Measurements from ENCODE around the gene ATE1. TPM values are rescaled to one million over a fixed set of nuclear protein-coding genes. Genes with fewer than 3 reads are reported as not detected.
"Not testable (repeated sequence)": the region's sequence is repeated elsewhere in the genome, so short reads cannot be mapped to it uniquely, and the experiment has no call there.

ATE1 gene
- total RNA-seq, 6 donors from 2014 or later = 13.5 to 27.9 (median 21.8) TPM

DNA sequence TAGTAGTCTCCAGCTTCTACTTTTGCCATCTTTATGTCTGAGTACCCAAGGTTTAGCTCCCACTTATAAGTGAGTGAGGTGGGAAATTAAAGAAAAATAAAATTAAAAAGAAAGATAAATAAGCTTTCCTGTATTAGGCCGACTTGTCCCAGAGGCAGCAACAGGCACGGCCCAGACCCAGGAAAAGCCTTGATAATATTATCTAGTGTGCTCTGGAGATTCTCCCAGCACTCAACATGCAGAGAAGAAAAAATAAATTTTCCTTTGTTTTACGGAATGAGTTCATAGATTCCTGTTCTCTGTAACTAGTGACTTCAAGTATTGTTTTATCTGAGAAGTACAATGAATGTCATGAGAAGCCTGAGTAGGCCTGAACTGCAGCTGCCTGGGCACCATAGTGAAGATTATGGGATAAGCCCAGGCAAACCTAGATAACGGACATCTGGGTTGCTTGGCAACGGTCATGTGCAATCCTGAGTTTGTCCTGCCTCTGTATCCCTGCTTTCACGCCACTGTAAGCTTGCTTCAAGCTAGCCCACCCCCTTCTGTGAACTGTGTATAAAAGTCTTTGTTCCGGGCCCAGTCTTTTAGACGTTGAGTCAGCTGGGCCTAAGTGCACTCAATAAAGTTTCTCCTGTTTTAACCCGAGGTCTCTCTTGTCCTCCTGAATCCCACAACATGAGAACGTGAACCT, 6.4 kb downstream of the ATE1 start:
- peaks cover 0 to 61% (median 11%) of the 10 kb centered on the region in 4 donors for H3K36me3 ChIP-seq
- H3K9me3 ChIP-seq = no peaks in the 10 kb centered on the region
- H3K27me3 ChIP-seq = no peaks in the 10 kb centered on the region
- H3K4me1 ChIP-seq = peaks cover 7 to 10% (median 8%) of the 10 kb centered on the region in 4 donors
- no peak for DNase-seq
- no peak overlapping the region for H3K4me3 ChIP-seq
- TF ChIP-seq POLR2A (IDR thresholded peaks at IDR 0.05) = no peak
- 77 to 79% methylated on average over 10 of the region's 10 CpGs for WGBS, 2 donors
- no peak for ATAC-seq (ENCODE audit: low FRiP score in 2 of 2)
- no peak overlapping the region for H3K27ac ChIP-seq

DNA sequence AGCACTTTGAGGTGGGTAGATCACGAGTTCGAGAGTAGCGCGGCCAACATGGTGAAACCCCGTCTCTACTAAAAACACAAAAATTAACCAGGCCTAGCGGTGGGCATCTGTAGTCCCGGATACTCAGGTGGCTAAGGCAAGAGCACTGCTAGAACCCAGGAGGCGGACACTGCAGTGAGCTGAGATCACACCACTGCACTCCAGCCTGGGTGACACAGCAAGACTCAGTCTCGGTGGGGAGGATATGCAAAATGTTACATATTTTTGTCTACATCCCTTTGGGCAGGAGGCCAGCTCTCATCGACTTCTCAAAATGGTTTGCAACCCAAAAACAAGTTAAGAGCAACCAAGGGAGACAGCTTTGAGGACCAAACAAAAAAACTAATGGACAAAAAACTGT, 8.2 kb downstream of the ATE1 start:
- H3K36me3 ChIP-seq = peaks cover 0 to 61% (median 11%) of the 10 kb centered on the region in 4 donors
- no peak overlapping the region for H3K27ac ChIP-seq
- DNase-seq (no peak), ATAC-seq (ENCODE audit: low FRiP score in 2 of 2) (no peak)
- TF ChIP-seq, protein P1, sequence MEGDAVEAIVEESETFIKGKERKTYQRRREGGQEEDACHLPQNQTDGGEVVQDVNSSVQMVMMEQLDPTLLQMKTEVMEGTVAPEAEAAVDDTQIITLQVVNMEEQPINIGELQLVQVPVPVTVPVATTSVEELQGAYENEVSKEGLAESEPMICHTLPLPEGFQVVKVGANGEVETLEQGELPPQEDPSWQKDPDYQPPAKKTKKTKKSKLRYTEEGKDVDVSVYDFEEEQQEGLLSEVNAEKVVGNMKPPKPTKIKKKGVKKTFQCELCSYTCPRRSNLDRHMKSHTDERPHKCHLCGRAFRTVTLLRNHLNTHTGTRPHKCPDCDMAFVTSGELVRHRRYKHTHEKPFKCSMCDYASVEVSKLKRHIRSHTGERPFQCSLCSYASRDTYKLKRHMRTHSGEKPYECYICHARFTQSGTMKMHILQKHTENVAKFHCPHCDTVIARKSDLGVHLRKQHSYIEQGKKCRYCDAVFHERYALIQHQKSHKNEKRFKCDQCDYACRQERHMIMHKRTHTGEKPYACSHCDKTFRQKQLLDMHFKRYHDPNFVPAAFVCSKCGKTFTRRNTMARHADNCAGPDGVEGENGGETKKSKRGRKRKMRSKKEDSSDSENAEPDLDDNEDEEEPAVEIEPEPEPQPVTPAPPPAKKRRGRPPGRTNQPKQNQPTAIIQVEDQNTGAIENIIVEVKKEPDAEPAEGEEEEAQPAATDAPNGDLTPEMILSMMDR (IDR thresholded peaks at IDR 0.05) = no peak
- no peak for TF ChIP-seq POLR2A (IDR thresholded peaks at IDR 0.05)
- H3K27me3 ChIP-seq = no peaks in the 10 kb centered on the region
- no peaks in the 10 kb centered on the region for H3K4me1 ChIP-seq
- no peak overlapping the region for H3K4me3 ChIP-seq
- 91 to 94% methylated on average over 10 of the region's 10 CpGs for WGBS, 2 donors
- no peaks in the 10 kb centered on the region for H3K9me3 ChIP-seq

DNA sequence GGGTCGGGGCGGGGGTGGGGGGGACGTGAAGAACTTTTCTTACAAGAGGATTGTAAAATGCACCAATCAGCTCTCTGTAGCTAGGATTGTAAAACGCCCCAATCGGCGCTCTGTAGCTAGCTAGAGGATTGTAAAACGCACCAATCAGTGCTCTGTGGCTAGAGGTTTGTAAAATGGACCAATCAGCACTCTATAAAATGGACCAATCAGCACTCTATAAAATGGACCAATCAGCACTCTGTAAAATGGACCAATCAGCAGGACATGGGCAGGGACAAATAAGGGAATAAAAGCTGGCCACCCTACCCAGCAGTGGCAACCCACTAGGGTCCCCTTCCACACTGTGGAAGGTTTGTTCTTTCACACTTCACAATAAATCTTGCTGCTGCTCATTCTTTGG, 9.0 kb downstream of the ATE1 start:
- not testable (repeated sequence) for H3K4me3 ChIP-seq; H3K27me3 ChIP-seq; DNase-seq; H3K9me3 ChIP-seq; H3K27ac ChIP-seq; ATAC-seq (ENCODE audit: low FRiP score in 2 of 2); H3K4me1 ChIP-seq
- peaks cover 0 to 64% (median 13%) of the 10 kb centered on the region in 4 donors for H3K36me3 ChIP-seq
- 91 to 98% methylated on average over 7 of the region's 7 CpGs for WGBS, 2 donors

DNA sequence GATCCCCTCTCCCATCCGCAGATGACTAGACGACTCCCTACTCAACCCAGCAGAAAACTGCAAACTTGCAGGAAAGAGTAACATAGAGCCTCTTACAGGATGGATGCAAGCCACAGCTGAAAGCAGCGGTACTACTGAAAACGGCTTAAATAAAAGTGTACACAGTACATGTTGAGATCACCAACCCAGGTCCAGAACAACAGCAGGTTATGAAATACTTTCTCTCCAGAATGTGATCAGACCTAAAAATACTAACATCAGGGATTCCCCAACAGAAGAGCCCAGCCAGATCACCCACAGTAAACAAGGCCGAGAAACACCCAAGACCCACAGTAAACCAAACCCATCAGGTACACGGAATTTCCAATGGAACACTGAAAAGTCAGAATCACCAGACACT, 13.2 kb downstream of the ATE1 start:
- no peak for TF ChIP-seq POLR2A (IDR thresholded peaks at IDR 0.05)
- no peak for TF ChIP-seq POLR2AphosphoS5 (IDR thresholded peaks at IDR 0.05)
- TF ChIP-seq, protein P1 (IDR thresholded peaks at IDR 0.05) = no peak
- TF ChIP-seq EP300 (IDR thresholded peaks at IDR 0.05) = no peak
- Histone ChIP-seq H3K4me3 (no peak overlapping the region), H3K27ac (no peak overlapping the region), H3K27me3 (no peaks in the 10 kb centered on the region), H3K36me3 (peaks cover 6 to 67% (median 18%) of the 10 kb centered on the region in 4 donors), H3K4me1 (no peaks in the 10 kb centered on the region), H3K9me3 (no peaks in the 10 kb centered on the region)
- DNase-seq = no peak
- 91 to 96% methylated on average over 6 of the region's 6 CpGs for WGBS, 2 donors
- no peak for ATAC-seq (ENCODE audit: low FRiP score in 2 of 2)

DNA sequence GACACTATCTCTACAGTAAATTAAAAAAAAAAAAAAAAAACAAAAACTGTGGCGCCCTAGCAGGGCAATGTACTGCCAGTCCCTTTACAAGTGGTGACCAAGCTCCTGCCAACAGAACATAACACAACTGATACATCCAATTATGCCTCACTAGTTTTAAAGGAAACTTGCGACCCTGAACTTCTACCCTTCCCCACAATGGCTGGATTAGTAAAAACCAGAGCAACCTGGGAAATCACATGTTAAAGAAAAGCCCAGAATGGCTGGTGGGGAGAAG, 16.5 kb downstream of the ATE1 start:
- Histone ChIP-seq H3K36me3 (peaks cover 6 to 76% (median 32%) of the 10 kb centered on the region in 4 donors), H3K4me1 (no peaks in the 10 kb centered on the region), H3K27me3 (no peaks in the 10 kb centered on the region), H3K9me3 (no peaks in the 10 kb centered on the region), H3K27ac (no peak overlapping the region), H3K4me3 (no peak overlapping the region)
- ATAC-seq (ENCODE audit: low FRiP score in 2 of 2) = no peak
- DNase-seq = no peak
- TF ChIP-seq POLR2AphosphoS5 (IDR thresholded peaks at IDR 0.05) (no peak), EP300 (IDR thresholded peaks at IDR 0.05) (no peak), POLR2A (IDR thresholded peaks at IDR 0.05) (no peak)
- TF ChIP-seq, protein P1 (IDR thresholded peaks at IDR 0.05) = no peak
- 96% methylated on average over 2 of the region's 2 CpGs for WGBS, 2 donors

DNA sequence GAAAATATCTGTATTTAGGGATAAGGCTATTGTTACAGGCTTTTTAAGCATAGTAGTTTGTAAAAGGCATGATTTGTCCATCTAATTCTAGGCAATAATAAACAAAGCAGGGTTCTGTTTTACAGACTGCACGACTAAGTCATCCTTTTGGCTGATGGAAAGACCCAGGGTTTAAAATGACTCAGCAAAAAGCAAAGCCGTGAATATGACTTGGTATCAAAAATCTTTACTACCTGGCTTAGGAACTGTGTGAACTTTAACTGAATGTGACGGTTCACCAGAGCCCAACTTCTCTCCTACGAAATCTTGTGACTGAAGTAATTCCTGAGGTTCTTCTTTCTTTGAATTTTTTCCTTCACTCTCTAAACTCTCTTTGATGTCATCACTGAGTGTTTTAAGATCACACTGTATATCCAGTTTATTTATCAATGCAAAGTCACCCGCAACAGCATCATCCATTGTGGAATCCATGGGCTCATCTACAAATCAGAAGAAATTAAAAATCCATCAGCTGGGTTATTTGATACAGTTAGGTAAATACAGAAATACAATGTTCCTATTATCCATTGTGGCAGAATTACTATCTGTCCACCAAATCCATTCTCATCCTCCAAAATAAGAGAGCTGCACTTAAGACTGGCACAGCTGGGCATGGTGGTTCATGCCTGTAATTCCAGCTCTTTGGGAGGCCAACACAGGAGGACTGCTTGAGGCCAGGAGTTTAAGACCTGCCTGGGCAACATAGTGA, 17.0 kb downstream of the ATE1 start:
- Histone ChIP-seq H3K9me3 (no peaks in the 10 kb centered on the region), H3K4me3 (no peak overlapping the region), H3K27ac (no peak overlapping the region), H3K27me3 (no peaks in the 10 kb centered on the region), H3K4me1 (no peaks in the 10 kb centered on the region), H3K36me3 (peaks cover 6 to 81% (median 32%) of the 10 kb centered on the region in 4 donors)
- TF ChIP-seq, protein P1 (IDR thresholded peaks at IDR 0.05) = no peak
- no peak for TF ChIP-seq EP300 (IDR thresholded peaks at IDR 0.05)
- no peak for TF ChIP-seq POLR2A (IDR thresholded peaks at IDR 0.05)
- no peak for TF ChIP-seq POLR2AphosphoS5 (IDR thresholded peaks at IDR 0.05)
- DNase-seq (no peak), ATAC-seq (ENCODE audit: low FRiP score in 2 of 2) (no peak)
- WGBS, 2 donors = 69 to 78% methylated on average over 5 of the region's 5 CpGs
